Nephron (organoid): ENCODE measurements around the gene COPA.

Experiments used
- H3K27ac Mint-ChIP-seq, 3 experiments: 2 replicates each; pipeline ENCODE4 v1.8.0; 2020; ENCODE audit warnings: mixed read lengths in 3 of 3, mild to moderate bottlenecking in 2 of 3, moderate library complexity in 1 of 3
- H3K27me3 Mint-ChIP-seq: 2 replicates; pipeline ENCODE4 v1.8.0; 2021; ENCODE audit warnings: low read depth, mild to moderate bottlenecking, moderate library complexity, mixed read lengths
- H3K36me3 Mint-ChIP-seq: 2 replicates; pipeline ENCODE4 v1.8.0; 2020; ENCODE audit warnings: low read depth, mixed read lengths
- H3K4me1 Mint-ChIP-seq: 2 replicates; pipeline ENCODE4 v1.8.0; 2020; ENCODE audit warnings: mixed read lengths
- H3K4me3 Mint-ChIP-seq, 3 experiments: 2 replicates each; pipeline ENCODE4 v1.8.0; 2020; ENCODE audit warnings: mild to moderate bottlenecking in 3 of 3, mixed read lengths in 3 of 3, moderate library complexity in 2 of 3
- H3K9me3 Mint-ChIP-seq: 2 replicates; pipeline ENCODE4 v1.8.0; 2020; ENCODE audit warnings: mixed read lengths
- CTCF ChIP-seq, 3 experiments: fragments of 200-600 bp; sonication (generic); IDR thresholded peaks; one replicate each; pipeline ENCODE4 v1.5.0; 2021; ENCODE audit warnings: antibody characterized with exemption in 3 of 3; ENCODE audit not compliant: unreplicated experiment in 3 of 3

The COPA gene

DNA sequence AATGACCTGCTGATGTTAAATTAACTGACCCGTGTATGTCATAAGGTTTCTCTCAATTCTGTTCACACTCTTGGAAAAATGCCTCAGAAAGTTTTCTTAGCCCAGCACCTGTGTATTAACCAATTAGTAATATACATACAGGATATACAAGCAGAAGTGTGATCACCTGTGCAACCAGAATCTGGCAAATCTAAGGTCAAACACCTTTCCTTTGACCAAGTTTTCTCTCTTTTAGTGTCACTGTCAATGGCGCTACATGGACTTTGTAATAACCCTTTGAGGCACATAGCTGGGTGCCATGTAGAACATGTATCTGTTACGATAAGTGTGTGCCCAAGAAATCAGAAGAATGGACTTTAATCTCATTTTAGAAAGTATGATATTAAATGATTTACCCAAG is 1.2 kb upstream of the COPA start:
- peak overlapping the region; percentile 95 to 99 (median 97) for H3K27ac Mint-ChIP-seq
- H3K4me3 Mint-ChIP-seq = peak overlapping the region; percentile 98 to 100 (median 99)
- peaks cover 43% of the 10 kb centered on the region for H3K4me1 Mint-ChIP-seq
- H3K27me3 Mint-ChIP-seq = no peaks in the 10 kb centered on the region
- H3K9me3 Mint-ChIP-seq = no peaks in the 10 kb centered on the region
- H3K36me3 Mint-ChIP-seq = peaks cover 20% of the 10 kb centered on the region
- no peak for TF ChIP-seq CTCF (IDR thresholded peaks at IDR 0.05; ENCODE audit: unreplicated experiment in 3 of 3)

DNA sequence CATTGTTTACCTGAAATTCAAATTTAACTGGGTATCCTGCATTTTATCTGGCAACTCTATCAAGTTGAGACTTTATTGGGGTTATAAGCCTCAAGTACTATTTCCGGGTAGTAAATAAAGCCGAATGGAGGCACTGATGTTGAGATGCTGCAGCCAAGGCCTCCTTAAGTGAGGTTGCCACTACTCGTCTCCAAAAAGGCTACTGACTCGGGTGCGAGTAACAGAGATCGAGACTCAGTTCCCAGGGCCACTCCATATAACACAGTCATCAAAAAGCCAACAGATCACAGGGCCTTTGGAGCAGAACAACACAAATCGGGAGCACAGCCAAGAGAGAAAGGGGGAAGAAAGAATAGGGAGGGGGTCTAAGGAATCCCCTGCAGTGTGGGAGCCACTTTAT is 524 bp downstream of the COPA start:
- peak overlapping the region; percentile 95 to 99 (median 97) for H3K27ac Mint-ChIP-seq
- H3K36me3 Mint-ChIP-seq = peaks cover 30% of the 10 kb centered on the region
- H3K27me3 Mint-ChIP-seq = no peaks in the 10 kb centered on the region
- no peak for TF ChIP-seq CTCF (IDR thresholded peaks at IDR 0.05; ENCODE audit: unreplicated experiment in 3 of 3)
- H3K4me3 Mint-ChIP-seq = peak overlapping the region; percentile 98 to 100 (median 99)
- H3K9me3 Mint-ChIP-seq = no peaks in the 10 kb centered on the region
- H3K4me1 Mint-ChIP-seq = peaks cover 43% of the 10 kb centered on the region

- no peaks in the 10 kb centered on the region for H3K9me3 Mint-ChIP-seq
- no peaks in the 10 kb centered on the region for H3K27me3 Mint-ChIP-seq
- H3K4me3 Mint-ChIP-seq = peak overlapping the region; percentile 98 to 100 (median 99)
- H3K27ac Mint-ChIP-seq = peak overlapping the region in 2 of 3 experiments; percentile 10
- H3K36me3 Mint-ChIP-seq = peaks cover 35% of the 10 kb centered on the region
- H3K4me1 Mint-ChIP-seq = peaks cover 38% of the 10 kb centered on the region
- no peak for TF ChIP-seq CTCF (IDR thresholded peaks at IDR 0.05; ENCODE audit: unreplicated experiment in 3 of 3)
Measured at GRCh38 chr1:160340866-160341265, 2.2 kb downstream of the COPA start.

DNA sequence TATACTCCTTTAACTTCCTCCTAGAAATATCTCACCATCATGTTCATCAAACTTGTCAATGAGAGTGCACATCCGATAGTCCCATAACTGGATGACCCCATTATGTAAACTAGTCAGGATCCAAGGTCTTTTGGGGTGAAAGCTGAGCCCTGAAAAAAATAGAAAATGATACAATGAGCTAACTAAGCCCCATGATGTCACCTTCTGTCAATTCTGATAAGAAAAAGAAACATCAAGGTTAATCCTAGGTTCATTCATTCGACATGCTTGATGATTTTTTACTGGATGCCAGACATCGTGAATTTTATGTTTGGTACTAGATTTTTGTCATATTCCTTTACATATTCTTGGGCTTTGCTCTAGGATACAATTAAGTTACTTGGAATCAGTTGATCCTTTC is 2.9 kb downstream of the COPA start:
- no peaks in the 10 kb centered on the region for H3K27me3 Mint-ChIP-seq
- H3K4me3 Mint-ChIP-seq = peak overlapping the region; percentile 24 to 100 (median 98)
- H3K9me3 Mint-ChIP-seq = no peaks in the 10 kb centered on the region
- TF ChIP-seq CTCF (IDR thresholded peaks at IDR 0.05; ENCODE audit: unreplicated experiment in 3 of 3) = no peak
- H3K27ac Mint-ChIP-seq = peak overlapping the region in 1 of 3 experiments; percentile 10
- H3K4me1 Mint-ChIP-seq = peaks cover 38% of the 10 kb centered on the region
- H3K36me3 Mint-ChIP-seq = peaks cover 38% of the 10 kb centered on the region

- Mint-ChIP-seq H3K27ac (no peak overlapping the region), H3K4me1 (peaks cover 28% of the 10 kb centered on the region), H3K27me3 (no peaks in the 10 kb centered on the region), H3K36me3 (peaks cover 48% of the 10 kb centered on the region), H3K9me3 (no peaks in the 10 kb centered on the region), H3K4me3 (no peak overlapping the region)
- TF ChIP-seq CTCF (IDR thresholded peaks at IDR 0.05; ENCODE audit: unreplicated experiment in 3 of 3) = no peak
Measured at GRCh38 chr1:160338580-160338979, 4.5 kb downstream of the COPA start.

- Mint-ChIP-seq H3K4me3 (no peak overlapping the region), H3K9me3 (no peaks in the 10 kb centered on the region), H3K36me3 (peaks cover 64% of the 10 kb centered on the region), H3K4me1 (peaks cover 6% of the 10 kb centered on the region), H3K27me3 (no peaks in the 10 kb centered on the region), H3K27ac (no peak overlapping the region)
- no peak for TF ChIP-seq CTCF (IDR thresholded peaks at IDR 0.05; ENCODE audit: unreplicated experiment in 3 of 3)
Measured at GRCh38 chr1:160332516-160332915, 10.5 kb downstream of the COPA start.
